Stimulated activated CD8-positive, alpha-beta memory T cell treated with anti-CD3 and anti-CD28 coated beads, Interleukin-12 subunit alpha, Interleukin-12 subunit beta, amount 100 ng/mL, for 4 hours (primary cell): ENCODE results near the gene PML.

Experiments
- DNase-seq: peaks from one replicate; pipeline ENCODE4 v3.0.0-alpha.2; 2020; ENCODE audit warnings: low read depth

Gene PML

DNA sequence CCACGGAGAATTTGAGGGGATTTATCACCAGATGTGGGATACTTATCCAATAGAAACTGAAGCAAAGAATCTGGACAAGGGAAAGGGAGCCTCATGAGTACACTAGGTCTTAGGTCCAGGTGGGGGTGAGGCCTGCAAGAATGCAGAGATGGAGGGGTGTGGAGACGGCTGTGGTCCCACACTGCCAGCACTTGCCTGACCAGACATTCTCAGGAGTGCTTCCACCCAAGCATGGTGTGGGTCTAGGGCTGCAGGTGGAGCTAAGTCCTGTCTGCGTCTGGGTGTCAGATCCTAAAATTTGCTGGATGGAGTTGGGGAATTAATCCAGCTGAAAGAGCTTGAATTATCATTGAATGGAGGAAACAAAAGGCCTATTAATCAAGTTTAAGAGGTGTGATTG, 14.4 kb downstream of the PML start:
- DNase-seq: no peak

GRCh38 chr15:74010929-74011540, 16.5 kb downstream of the PML start:
- DNase-seq: no peak

- no peak for DNase-seq
These were observed 17.1 kb downstream of the PML start for GRCh38 chr15:74011610-74012009.

- DNase-seq: no peak
These were observed 18.9 kb downstream of the PML start for GRCh38 chr15:74013374-74013894.

GRCh38 chr15:74019734-74020133, 25.2 kb downstream of the PML start:
- DNase-seq: no peak

GRCh38 chr15:74022706-74023470, 28.4 kb downstream of the PML start:
- no peak for DNase-seq

- DNase-seq: no peak
These were observed 30.2 kb downstream of the PML start for GRCh38 chr15:74024687-74025086.

DNA sequence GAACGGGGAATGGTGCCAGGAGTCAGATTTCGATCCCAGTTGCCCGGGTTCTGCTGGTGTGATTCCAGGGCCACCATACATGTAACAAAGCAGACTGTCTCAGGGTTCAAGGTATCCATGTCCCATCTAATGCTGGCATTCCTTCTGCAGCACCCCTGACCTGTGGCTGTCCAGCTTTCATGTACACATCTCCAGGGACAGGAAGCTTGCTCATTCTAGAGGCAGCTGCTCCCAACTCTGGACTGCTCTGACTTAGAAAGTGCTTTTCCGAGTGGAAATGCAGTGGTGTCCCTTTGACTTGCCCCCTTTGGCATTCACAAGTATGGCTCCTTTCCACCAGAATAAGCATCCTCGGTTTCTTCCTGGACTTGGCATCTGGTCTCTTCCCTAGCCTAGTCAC, 30.9 kb downstream of the PML start:
- DNase-seq: no peak

- no peak for DNase-seq
These were observed 33.2 kb downstream of the PML start for GRCh38 chr15:74027688-74028087.

GRCh38 chr15:74028646-74029045, 34.1 kb downstream of the PML start:
- no peak for DNase-seq

- no peak for DNase-seq
These were observed 37.5 kb downstream of the PML start for GRCh38 chr15:74032046-74032445.

DNA sequence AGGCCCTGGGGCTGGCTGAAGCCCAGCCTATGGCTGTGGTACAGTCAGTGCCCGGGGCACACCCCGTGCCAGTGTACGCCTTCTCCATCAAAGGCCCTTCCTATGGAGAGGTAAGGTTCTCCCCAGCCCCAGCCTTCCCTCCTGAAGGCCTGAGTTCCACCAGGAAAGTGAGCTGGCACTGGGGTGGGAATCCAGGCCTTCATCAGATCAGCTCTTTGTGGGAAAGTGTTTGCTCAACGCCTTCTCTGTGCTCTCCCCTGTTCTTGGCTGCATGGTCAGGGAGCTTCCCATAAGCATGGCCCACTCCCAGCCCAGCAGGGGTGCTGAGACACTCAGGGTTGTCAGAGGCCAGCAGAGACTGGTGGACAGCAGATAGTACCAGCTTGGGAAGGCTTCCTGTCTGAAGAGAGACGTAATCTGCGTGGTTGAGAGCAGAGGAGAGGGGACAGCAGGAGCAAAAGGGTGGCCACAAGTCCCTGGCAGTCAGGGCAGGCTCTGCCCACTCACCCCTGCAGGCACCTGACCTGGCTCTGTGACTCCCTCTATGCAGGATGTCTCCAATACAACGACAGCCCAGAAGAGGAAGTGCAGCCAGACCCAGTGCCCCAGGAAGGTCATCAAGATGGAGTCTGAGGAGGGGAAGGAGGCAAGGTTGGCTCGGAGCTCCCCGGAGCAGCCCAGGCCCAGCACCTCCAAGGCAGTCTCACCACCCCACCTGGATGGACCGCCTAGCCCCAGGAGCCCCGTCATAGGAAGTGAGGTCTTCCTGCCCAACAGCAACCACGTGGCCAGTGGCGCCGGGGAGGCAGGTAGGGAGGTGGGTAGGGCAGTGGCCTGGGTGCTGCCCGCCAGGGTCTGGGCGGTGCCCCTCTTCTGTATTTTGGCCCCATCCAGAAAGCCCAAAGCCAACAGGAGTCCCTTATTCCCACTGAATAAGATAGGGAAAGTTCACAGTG, 38.4 kb downstream of the PML start:
- no peak for DNase-seq

DNA sequence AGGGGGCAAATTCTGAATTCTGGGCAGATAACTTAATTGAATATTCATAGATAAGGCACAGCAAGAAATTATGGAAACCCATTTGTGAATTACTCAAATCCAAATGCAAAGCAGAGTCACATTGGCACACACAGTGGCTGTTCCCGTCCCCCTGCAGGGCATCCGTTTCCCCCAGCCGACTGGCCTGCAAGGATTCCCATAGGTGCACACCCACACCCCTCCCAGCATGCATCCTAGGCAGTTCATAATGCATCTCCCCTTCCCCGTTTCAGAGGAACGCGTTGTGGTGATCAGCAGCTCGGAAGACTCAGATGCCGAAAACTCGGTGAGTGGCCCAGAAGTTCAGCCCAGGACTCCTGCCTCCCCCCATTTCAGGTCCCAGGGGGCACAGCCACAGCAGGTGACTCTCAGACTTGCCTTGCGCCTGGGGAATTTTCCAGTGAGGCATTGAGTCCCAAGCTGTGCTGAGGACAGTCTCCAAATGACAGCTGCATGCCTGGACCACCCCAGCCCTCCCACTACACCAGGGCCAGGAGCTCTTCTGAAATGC, 39.8 kb downstream of the PML start:
- no peak for DNase-seq

GRCh38 chr15:74035121-74036017, 40.9 kb downstream of the PML start:
- no peak for DNase-seq

- no peak for DNase-seq
These were observed 42.0 kb downstream of the PML start for GRCh38 chr15:74036271-74037170.

GRCh38 chr15:74037171-74038117, 42.9 kb downstream of the PML start:
- no peak for DNase-seq

GRCh38 chr15:74038707-74039655, 44.5 kb downstream of the PML start:
- no peak for DNase-seq

DNA sequence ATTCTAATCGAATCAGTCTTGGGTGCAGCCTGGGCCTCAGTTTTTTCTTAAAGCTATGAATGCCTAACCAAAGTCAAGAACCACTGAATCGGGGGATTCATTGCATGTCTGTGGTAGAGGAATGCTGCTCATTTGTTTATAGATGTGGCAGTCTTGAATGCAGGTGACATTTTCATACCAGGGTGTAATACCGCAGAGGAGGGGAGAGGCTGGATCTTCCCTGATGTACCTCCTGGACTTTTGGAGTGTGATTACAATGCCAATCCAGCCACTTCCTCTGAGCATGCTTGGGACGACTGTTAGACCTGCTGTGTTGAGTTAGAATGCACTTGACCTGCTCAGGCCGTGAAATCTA, 45.1 kb downstream of the PML start:
- no peak for DNase-seq
